Astrocyte (in vitro differentiated cells and primary cell): ENCODE measurements around the gene CHST15.

Experiments used
- CTCF ChIP-seq: IDR thresholded peaks from 2 replicates; pipeline ENCODE4 v1.5.1; 2011; ENCODE audit warnings: low read depth, mild to moderate bottlenecking, inconsistent platforms, low read length, moderate library complexity; ENCODE audit not compliant: insufficient read depth
- EZH2 ChIP-seq: IDR thresholded peaks from 2 replicates; pipeline ENCODE4 v1.6.1; 2012; ENCODE audit warnings: mild to moderate bottlenecking, low read length, inconsistent platforms; ENCODE audit not compliant: insufficient read depth

GRCh38 chr10:124005091-124005490 lies 88.3 kb downstream of the CHST15 start:
- TF ChIP-seq CTCF (no peak), EZH2 (no peak)
